Neural progenitor cell (in vitro differentiated cells): ENCODE data around the gene PYHIN1.

ENCODE experiments used
- CTCF ChIP-seq: fragments of 200-600 bp; sonication (generic); IDR thresholded peaks from 2 replicates; pipeline ENCODE4 v1.5.1; 2017; ENCODE audit warnings: antibody characterized with exemption, mild to moderate bottlenecking
- EZH2 ChIP-seq: fragments of 200-600 bp; sonication (generic); IDR thresholded peaks from 2 replicates; pipeline ENCODE4 v1.6.1; 2017; ENCODE audit warnings: antibody characterized with exemption, mild to moderate bottlenecking, moderate library complexity
- EZH2phosphoT487 ChIP-seq: fragments of 200-600 bp; sonication (generic); IDR thresholded peaks from 2 replicates; pipeline ENCODE4 v1.6.1; 2017; ENCODE audit warnings: antibody characterized with exemption

- TF ChIP-seq CTCF: no peak
- no peak for TF ChIP-seq EZH2
- TF ChIP-seq EZH2phosphoT487: no peak
Measured at GRCh38 chr1:158941317-158941716, 10.0 kb downstream of the PYHIN1 start.
